ENCODE data around the gene COL7A1.

Gene COL7A1

DNA sequence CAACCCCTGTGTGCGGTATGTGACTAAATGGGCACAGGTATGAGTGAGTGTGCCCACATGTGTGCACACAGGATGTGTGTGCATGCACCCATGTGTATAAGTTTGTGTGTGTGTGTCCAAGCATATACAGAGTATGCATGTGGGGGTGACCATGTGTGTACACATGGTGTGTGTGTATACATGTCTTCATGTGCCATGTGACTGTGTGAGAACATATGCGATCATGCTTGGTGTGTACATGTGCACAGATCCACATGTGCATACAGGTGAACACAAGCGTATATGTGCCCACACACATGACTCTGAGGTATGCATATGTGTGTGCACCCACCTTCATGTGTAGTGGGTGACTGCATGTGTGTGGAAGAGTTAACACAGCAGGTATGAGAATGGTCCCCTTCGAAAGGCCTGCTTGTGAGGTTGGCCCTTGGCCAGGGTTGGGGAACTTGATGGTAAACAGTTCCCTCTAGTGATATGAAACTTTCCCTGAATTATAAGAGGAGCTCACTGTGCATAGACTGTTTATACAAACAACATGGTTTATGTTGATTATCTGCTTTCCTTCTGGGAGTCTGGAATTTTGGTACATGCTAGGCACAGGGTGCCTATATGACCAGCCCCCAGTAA is 48.8 kb downstream of the COL7A1 start:
- TF ChIP-seq, protein P1, sequence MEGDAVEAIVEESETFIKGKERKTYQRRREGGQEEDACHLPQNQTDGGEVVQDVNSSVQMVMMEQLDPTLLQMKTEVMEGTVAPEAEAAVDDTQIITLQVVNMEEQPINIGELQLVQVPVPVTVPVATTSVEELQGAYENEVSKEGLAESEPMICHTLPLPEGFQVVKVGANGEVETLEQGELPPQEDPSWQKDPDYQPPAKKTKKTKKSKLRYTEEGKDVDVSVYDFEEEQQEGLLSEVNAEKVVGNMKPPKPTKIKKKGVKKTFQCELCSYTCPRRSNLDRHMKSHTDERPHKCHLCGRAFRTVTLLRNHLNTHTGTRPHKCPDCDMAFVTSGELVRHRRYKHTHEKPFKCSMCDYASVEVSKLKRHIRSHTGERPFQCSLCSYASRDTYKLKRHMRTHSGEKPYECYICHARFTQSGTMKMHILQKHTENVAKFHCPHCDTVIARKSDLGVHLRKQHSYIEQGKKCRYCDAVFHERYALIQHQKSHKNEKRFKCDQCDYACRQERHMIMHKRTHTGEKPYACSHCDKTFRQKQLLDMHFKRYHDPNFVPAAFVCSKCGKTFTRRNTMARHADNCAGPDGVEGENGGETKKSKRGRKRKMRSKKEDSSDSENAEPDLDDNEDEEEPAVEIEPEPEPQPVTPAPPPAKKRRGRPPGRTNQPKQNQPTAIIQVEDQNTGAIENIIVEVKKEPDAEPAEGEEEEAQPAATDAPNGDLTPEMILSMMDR (conservative IDR thresholded peaks at IDR 0.05) = peak; percentile 32
- peak overlapping the region; percentile 20; the same call in 1 of the 2 replicates for H3K27ac ChIP-seq

DNA sequence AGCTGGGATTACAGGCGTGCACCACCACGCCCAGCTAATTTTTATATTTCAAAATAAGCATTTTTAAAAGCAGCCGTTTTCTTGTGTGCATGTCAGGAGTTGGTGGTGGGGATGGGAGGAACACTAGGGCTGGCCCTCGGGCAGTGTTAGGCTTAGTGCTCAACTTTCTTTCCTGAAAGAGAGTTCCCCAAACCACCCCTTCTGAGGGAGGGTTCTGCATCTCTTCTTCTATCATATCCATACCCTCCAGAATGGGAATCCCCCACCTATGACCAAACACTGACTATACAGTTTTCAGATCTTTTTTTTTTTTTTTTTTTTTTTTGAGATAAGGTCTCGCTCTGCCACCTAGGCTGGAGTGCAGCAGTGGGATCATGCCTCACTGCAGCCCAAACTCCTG is 51.0 kb downstream of the COL7A1 start:
- TF ChIP-seq, protein P1 (conservative IDR thresholded peaks at IDR 0.05) = no peak
- peak overlapping the region; percentile 63; the same call in 1 of the 2 replicates for H3K27ac ChIP-seq

DNA sequence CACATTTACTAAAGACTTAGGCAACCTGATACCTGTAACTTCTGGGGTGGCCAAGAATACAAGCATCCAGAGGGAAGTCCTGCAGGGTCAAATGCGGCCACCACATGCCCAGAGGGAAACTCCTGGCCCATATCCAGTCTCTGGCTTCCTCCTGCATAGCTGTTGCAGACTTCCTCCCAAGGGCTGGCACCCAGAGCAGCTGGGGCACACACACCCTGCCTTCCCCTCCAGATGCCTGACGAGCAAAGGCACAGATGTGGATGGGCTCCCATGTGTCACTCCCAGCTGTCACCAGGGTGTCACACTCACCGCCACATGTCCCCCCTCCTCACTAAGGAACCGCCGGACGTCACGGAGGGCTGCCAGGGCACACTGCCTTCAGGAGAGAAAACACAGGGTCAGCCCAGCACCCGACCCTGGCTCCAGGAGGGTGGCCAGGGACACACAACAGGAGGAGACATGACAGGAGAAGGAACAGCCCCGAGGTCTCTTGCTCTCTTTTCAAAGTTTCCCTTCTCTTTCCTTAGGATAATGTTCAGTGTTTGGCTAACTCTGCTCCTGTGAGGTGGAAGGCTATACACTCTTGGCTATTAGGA is 51.8 kb downstream of the COL7A1 start:
- H3K27ac ChIP-seq = peak overlapping the region; percentile 63
- TF ChIP-seq, protein P1 (conservative IDR thresholded peaks at IDR 0.05) = no peak

DNA sequence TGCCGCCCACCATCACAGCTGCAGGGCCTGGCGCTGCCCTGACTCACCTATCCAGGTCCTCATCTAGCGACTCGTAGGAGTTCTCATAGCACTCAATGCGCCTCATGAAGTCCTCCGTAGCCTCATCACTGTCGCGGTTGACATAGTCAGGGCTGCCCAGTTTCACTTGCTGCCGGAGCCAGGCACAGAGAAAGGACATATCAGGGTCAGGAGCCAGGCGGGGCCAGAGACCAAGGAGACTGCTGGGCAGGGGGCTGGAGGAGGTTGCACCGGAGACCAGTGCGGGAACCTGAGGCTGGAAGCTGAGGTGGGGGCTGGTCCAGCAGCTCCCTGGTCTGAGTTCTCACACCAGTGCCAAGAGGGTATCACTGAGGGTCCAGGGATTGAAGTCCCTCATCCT is 56.7 kb downstream of the COL7A1 start:
- TF ChIP-seq, protein P1 (conservative IDR thresholded peaks at IDR 0.05) = no peak
- no peak overlapping the region for H3K27ac ChIP-seq

DNA sequence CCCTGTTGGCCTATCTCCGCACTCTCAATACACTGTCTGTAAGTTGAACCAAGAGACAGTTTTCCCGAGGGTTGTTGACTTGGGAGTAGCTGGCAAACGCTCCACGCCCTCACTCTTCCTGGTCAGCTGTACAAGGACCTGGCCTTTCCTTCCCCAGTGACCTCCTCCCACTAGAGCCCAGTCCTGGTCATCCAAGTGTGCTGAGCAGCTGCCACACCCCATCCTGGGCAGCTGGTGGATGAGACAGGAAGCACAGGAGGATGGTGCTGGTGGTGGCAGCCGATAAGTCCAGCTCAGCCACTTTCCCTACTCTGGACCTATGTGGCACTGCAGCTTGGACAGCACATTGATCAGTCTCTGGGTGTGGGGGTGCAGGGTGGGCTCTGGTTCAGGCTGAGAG is 58.3 kb downstream of the COL7A1 start:
- no peak overlapping the region for H3K27ac ChIP-seq
- TF ChIP-seq, protein P1 (conservative IDR thresholded peaks at IDR 0.05) = no peak

DNA sequence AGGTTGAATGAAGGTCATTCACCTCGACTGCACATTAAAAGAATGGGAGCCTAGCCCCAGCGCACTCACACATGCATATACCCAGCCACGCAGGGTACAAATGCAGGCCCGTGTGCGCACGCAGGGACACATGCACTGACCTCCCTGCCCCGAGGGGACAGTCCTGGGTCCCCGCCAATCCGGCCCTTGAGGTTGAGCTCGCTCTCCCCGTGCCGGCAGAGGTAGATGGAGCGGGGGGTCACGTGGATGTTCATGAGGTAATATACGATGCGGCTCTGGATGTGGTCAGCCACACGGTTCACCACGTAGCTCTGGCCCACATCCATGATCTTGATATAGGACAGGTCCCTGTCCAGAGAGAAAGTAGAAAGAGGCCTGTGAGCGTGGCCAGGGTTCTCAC is 59.0 kb downstream of the COL7A1 start:
- H3K27ac ChIP-seq = no peak overlapping the region
- TF ChIP-seq, protein P1 (conservative IDR thresholded peaks at IDR 0.05) = no peak

DNA sequence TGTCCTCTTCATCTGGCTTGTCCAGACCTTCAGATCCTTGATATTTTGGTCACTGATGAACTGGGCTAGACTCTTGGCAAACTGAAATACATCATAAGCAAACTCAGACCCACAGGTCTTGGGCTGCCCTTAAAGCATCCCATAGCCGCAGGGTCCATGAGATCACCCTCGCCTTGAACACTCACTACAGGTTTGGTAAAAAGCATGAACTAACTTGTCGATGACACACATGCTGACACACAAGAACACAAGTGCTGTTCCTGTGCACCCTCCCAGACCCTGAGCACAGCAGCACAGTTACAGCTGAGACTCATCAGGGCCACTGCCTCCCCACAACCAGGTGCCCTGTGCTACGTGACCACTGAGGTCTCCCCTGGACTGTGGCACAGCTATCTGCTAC is 59.6 kb downstream of the COL7A1 start:
- TF ChIP-seq, protein P1 (conservative IDR thresholded peaks at IDR 0.05) = no peak
- H3K27ac ChIP-seq = no peak overlapping the region
